Mucosa of descending colon (tissue), 3 donors: Measurements from ENCODE around the gene TMEM151B. TPM values are rescaled to one million over a fixed set of nuclear protein-coding genes. Genes with fewer than 3 reads are reported as not detected.

Experiments used
- ATAC-seq: fragments of 200-7000 bp; cut with Tn5 transposase; one replicate; pipeline ENCODE4 v1.9.1; 2020; ENCODE audit warnings: mild to moderate bottlenecking, moderate library complexity
- DNase-seq, 3 donors: peaks; one replicate each; pipeline ENCODE4 v3.0.0-alpha.2; 2020
- H3K36me3 ChIP-seq: fragments of 200-600 bp; one replicate; pipeline ENCODE4 v1.8.0; 2021; ENCODE audit warnings: low read depth, mild to moderate bottlenecking
- H3K4me1 ChIP-seq: fragments of 200-600 bp; one replicate; pipeline ENCODE4 v1.8.0; 2021; ENCODE audit warnings: low read depth, mild to moderate bottlenecking
- H3K4me3 ChIP-seq: fragments of 200-600 bp; one replicate; pipeline ENCODE4 v1.8.0; 2021; ENCODE audit warnings: mild to moderate bottlenecking
- H3K9me3 ChIP-seq: fragments of 200-600 bp; one replicate; pipeline ENCODE4 v1.8.0; 2021; ENCODE audit warnings: mild to moderate bottlenecking
- CTCF ChIP-seq: fragments of 200-600 bp; IDR thresholded peaks from one replicate; pipeline ENCODE4 v1.8.0; 2022; ENCODE audit warnings: antibody characterized with exemption, mild to moderate bottlenecking
- intact Hi-C, 2 donors: fragments of 100-400 bp; cut with DNase I in 1 of 2; cut with micrococcal nuclease in 1 of 2; formaldehyde crosslinking; loops; one replicate each; pipeline versions ENCODE4 v1.11.0 to v1.11.1; 2022; cut with DNase I, micrococcal nuclease
- total RNA-seq, 3 donors: library from RNA; stranded (reverse); fragmentation: NEBNext Ultra II Directional in 2 of 3; extraction: Animal tissue kit (Norgen Biotek cat#: 25700) in 2 of 3; gene quantifications; one replicate each; pipeline versions ENCODE4 v1.2.1 to v1.2.4, GENCODE V29; 2021 to 2023
- donor health status: DM: no; HTN: no; CAD: no; lungs with moderate emphysema.
- donor health status: DM: no; HTN: no; CAD: no.
- donor health status: DM: no; HTN: yes; CAD: no.

The TMEM151B gene
- total RNA-seq, 3 donors from 2014 or later, result 0.17 to 1.4 (median 0.31) TPM

GRCh38 chr6:44227148-44227793, 43.0 kb upstream of the TMEM151B start:
- H3K9me3 ChIP-seq, result no peaks in the 10 kb centered on the region
- TF ChIP-seq CTCF, result no peak
- no peak overlapping the region for H3K4me3 ChIP-seq
- intact Hi-C loops, result no loop called here
- H3K4me1 ChIP-seq, result peaks cover 18% of the 10 kb centered on the region
- ATAC-seq (no peak), DNase-seq (no peak)
- no peaks in the 10 kb centered on the region for H3K36me3 ChIP-seq

DNA sequence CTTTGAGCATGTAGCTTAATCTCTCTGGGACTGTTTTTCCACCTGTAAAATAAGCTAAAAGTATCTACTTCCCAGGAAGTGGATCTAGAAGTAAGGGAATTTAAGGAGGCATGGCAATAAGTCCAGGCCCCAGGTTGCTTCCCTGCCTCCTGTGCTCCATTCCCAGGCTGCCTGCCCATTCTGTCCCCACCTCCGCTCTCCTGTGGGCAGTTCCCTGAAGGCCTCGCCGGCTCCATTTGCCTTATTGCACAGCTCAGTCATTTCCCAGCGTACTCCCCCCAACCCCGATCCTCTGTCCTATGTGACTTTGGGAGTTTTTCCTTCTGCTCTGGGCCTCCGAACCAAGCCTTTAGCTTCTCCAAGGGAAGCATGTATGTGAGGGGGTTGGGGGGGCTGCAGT, 42.2 kb upstream of the TMEM151B start:
- no peak for TF ChIP-seq CTCF
- no peak for ATAC-seq
- no peaks in the 10 kb centered on the region for H3K9me3 ChIP-seq
- no peak overlapping the region for H3K4me3 ChIP-seq
- H3K36me3 ChIP-seq, result no peaks in the 10 kb centered on the region
- no peak for DNase-seq
- intact Hi-C loops, result no loop called here
- peaks cover 12% of the 10 kb centered on the region for H3K4me1 ChIP-seq

- Histone ChIP-seq H3K9me3 (no peaks in the 10 kb centered on the region), H3K4me1 (peaks cover 10% of the 10 kb centered on the region)
These were observed 41.8 kb upstream of the TMEM151B start for GRCh38 chr6:44228433-44228832.

GRCh38 chr6:44228836-44229235, 41.4 kb upstream of the TMEM151B start:
- TF ChIP-seq CTCF, result no peak
- intact Hi-C loops, result no loop called here
- DNase-seq (no peak), ATAC-seq (no peak)
- Histone ChIP-seq H3K4me1 (peaks cover 6% of the 10 kb centered on the region), H3K36me3 (no peaks in the 10 kb centered on the region), H3K4me3 (no peak overlapping the region), H3K9me3 (no peaks in the 10 kb centered on the region)

More at GRCh38 chr6:44228433-44228832, 41.8 kb upstream of the TMEM151B start:
- H3K36me3 ChIP-seq, result no peaks in the 10 kb centered on the region
- no peak for TF ChIP-seq CTCF
- no peak for ATAC-seq
- intact Hi-C loops, result no loop called here
- no peak overlapping the region for H3K4me3 ChIP-seq
- no peak for DNase-seq

DNA sequence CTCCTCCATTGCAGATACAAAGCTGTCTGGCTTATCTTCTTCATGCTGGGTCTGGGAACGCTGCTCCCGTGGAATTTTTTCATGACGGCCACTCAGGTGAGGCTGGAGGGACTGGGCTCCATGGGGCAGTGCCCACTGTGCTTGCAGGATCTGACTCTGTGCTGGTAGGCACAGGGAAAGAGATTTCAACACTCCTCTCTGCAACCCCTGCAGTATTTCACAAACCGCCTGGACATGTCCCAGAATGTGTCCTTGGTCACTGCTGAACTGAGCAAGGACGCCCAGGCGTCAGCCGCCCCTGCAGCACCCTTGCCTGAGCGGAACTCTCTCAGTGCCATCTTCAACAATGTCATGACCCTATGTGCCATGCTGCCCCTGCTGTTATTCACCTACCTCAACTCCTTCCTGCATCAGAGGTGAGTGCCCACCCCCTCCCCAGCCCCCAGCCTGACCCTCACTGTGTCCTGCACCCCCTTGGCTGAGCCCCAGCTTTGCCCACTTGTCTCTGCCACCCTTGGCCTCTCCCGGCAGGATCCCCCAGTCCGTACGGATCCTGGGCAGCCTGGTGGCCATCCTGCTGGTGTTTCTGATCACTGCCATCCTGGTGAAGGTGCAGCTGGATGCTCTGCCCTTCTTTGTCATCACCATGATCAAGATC, 40.7 kb upstream of the TMEM151B start:
- Histone ChIP-seq H3K36me3 (no peaks in the 10 kb centered on the region), H3K4me3 (no peak overlapping the region), H3K4me1 (peaks cover 3% of the 10 kb centered on the region), H3K9me3 (no peaks in the 10 kb centered on the region)
- DNase-seq (no peak), ATAC-seq (no peak)
- intact Hi-C loops, result loop anchor here in 1 of 2 donors (10.0 kb wide), 1 partner anchor 55 kb away; no protein-coding TSS in a partner anchor
- TF ChIP-seq CTCF, result no peak
